Activated naive CD8-positive, alpha-beta T cell (primary cell): Measurements from ENCODE around the gene ANO7.

ENCODE experiments used
- H3K27ac Mint-ChIP-seq: one replicate; pipeline ENCODE4 v1.8.0; 2021; ENCODE audit warnings: mixed read lengths
- H3K27me3 Mint-ChIP-seq: one replicate; pipeline ENCODE4 v1.8.0; 2021; ENCODE audit warnings: mixed read lengths
- H3K36me3 Mint-ChIP-seq: one replicate; pipeline ENCODE4 v1.8.0; 2021; ENCODE audit warnings: mixed read lengths
- H3K4me1 Mint-ChIP-seq: one replicate; pipeline ENCODE4 v1.8.0; 2021; ENCODE audit warnings: low read depth, mixed read lengths
- H3K4me3 Mint-ChIP-seq: one replicate; pipeline ENCODE4 v1.8.0; 2021; ENCODE audit warnings: mild to moderate bottlenecking, mixed read lengths
- H3K9me3 Mint-ChIP-seq: one replicate; pipeline ENCODE4 v1.8.0; 2021; ENCODE audit warnings: low read depth, mixed read lengths

ANO7 gene

GRCh38 chr2:241232736-241233575, 44.5 kb downstream of the ANO7 start:
- Mint-ChIP-seq H3K4me1 (no peaks in the 10 kb centered on the region), H3K27ac (no peak overlapping the region), H3K4me3 (no peak overlapping the region), H3K27me3 (no peaks in the 10 kb centered on the region), H3K9me3 (no peaks in the 10 kb centered on the region), H3K36me3 (peaks cover 7% of the 10 kb centered on the region)

DNA sequence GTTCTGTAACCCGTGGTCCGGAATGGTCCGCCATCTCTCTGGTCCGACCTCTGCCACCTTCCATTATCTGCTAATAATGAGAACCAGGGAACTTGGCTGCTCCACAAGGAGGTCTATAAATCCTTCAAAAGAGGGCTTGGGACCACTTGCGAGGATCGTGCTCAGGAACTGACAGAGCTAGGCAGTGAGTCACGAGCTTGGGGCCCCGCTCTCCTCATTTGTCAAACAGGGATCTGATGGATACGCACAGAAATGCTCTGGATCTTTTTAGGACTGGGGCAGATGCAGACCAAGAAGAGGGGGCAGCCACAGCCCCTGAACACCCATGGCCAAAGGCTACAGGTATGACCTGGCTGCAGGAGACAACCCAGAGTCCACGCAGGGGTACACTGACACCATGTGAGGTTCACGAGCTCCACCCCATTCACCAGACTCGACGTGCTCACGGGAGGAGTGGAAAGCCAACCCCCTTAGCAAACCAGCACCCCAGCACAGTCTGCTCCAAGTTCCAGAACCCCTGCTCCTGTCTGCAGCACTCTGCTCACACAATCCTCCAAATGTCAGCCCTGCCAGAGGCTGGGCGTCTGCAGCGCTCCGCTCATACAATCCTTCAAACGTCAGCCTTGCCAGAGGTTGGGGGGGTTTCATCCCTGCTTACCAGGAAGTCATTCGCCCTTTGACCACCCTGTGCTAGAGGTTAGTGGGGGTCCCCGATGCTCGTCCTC, 45.8 kb downstream of the ANO7 start:
- Mint-ChIP-seq H3K9me3 (no peaks in the 10 kb centered on the region), H3K27me3 (no peaks in the 10 kb centered on the region), H3K4me3 (no peak overlapping the region), H3K27ac (no peak overlapping the region), H3K4me1 (no peaks in the 10 kb centered on the region), H3K36me3 (peaks cover 5% of the 10 kb centered on the region)

- Mint-ChIP-seq H3K27me3 (no peaks in the 10 kb centered on the region), H3K36me3 (peaks cover 4% of the 10 kb centered on the region), H3K4me3 (no peak overlapping the region), H3K27ac (no peak overlapping the region), H3K4me1 (no peaks in the 10 kb centered on the region), H3K9me3 (no peaks in the 10 kb centered on the region)
Observed at GRCh38 chr2:241234962-241235740, 46.7 kb downstream of the ANO7 start.

DNA sequence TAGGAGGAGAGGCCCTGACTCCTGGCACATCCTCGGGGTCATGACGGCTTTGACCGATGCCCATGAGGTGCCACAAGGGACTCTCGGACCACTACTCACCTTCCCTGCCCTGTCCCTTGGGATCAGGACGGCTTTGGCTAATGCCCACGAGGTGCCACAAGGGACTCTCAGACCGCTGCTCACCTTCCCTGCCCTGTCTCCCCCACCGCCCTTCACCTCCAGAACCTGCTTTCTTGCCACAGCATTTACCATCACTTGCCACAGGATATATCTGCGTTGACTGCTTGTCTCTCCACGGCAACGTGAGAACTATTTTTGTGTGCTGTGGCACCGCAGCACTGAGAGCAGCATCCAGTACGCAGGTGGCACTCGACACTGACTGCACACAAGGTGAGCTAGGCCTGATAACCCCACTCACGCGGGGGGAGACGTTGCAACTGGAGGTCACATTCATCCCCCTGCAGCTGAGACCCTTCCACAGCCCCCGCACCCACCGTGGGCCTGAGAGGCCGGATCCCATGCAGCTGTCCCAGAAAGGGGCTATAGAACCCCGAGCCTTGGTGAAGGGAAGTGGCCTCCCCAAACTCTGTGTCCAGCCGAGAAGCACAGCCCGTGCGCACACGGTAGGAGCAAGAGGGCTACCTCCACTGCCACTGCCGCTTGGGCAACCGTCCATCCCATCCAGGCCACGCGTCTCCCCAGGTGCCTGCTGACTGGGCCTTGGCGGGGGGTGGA, 47.5 kb downstream of the ANO7 start:
- Mint-ChIP-seq H3K9me3 (no peaks in the 10 kb centered on the region), H3K4me1 (no peaks in the 10 kb centered on the region), H3K36me3 (peaks cover 4% of the 10 kb centered on the region), H3K27ac (no peak overlapping the region), H3K4me3 (no peak overlapping the region), H3K27me3 (no peaks in the 10 kb centered on the region)

- Mint-ChIP-seq H3K4me1 (no peaks in the 10 kb centered on the region), H3K4me3 (no peak overlapping the region), H3K27me3 (no peaks in the 10 kb centered on the region), H3K36me3 (peaks cover 4% of the 10 kb centered on the region), H3K27ac (no peak overlapping the region), H3K9me3 (no peaks in the 10 kb centered on the region)
Observed at GRCh38 chr2:241237047-241237446, 48.6 kb downstream of the ANO7 start.

DNA sequence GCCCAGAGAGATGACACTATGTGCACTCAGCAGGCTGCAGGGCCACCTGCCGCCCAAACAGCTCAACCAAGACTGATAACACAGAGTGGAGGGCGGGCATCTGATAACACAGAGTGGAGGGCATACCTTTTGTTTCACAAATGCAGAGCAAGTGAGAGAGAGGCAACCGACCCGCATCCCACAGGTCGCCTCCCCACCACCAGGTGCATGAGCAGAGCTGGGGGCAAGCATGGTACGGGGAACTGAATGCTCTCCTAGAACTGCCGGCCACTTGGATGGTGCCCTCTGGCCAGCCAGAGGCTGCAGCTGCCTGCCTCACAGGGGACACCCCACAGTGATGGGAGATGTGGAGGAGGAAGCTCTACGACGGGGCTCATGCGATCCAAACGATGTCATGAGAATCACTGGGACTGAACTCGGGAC, 49.5 kb downstream of the ANO7 start:
- no peaks in the 10 kb centered on the region for H3K4me1 Mint-ChIP-seq
- H3K4me3 Mint-ChIP-seq, result no peak overlapping the region
- H3K27me3 Mint-ChIP-seq, result no peaks in the 10 kb centered on the region
- peaks cover 4% of the 10 kb centered on the region for H3K36me3 Mint-ChIP-seq
- no peaks in the 10 kb centered on the region for H3K9me3 Mint-ChIP-seq
- H3K27ac Mint-ChIP-seq, result no peak overlapping the region

GRCh38 chr2:241238693-241239198, 50.3 kb downstream of the ANO7 start:
- H3K4me3 Mint-ChIP-seq, result no peak overlapping the region
- no peaks in the 10 kb centered on the region for H3K9me3 Mint-ChIP-seq
- H3K27me3 Mint-ChIP-seq, result no peaks in the 10 kb centered on the region
- H3K4me1 Mint-ChIP-seq, result no peaks in the 10 kb centered on the region
- peaks cover 6% of the 10 kb centered on the region for H3K36me3 Mint-ChIP-seq
- no peak overlapping the region for H3K27ac Mint-ChIP-seq

DNA sequence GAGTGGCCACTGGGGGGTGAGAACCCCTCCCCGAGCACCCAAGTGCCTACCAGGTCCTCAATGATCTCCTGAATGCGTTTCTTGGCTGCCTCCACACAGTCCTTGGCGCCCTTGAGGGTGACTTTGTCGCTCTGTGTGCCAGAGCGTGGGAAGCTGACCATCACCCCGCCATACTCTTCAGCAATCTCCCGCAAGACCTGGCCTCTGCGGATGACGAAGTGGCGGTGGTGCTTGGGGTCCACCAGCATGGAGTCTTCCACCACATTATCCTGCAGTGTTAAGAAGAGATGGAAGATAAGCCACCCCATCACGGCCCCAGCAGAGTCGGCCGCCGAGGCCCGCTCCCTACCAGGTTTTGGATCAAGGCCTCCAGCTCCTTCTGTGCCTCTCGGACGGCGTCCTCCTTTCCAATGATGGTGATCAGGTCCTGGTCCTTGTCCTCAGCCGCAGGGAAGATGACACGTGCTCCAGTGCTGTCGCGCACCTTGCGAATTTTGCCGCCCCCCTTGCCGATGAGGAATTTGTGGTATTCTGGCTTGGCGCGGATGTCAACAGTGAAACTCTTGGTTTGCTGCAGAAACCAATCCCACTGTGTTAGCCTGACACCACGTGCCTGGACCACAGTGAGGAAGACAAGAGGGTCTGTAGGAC, 51.2 kb downstream of the ANO7 start:
- no peaks in the 10 kb centered on the region for H3K9me3 Mint-ChIP-seq
- H3K27me3 Mint-ChIP-seq, result no peaks in the 10 kb centered on the region
- H3K4me1 Mint-ChIP-seq, result no peaks in the 10 kb centered on the region
- H3K4me3 Mint-ChIP-seq, result no peak overlapping the region
- no peak overlapping the region for H3K27ac Mint-ChIP-seq
- H3K36me3 Mint-ChIP-seq, result peaks cover 13% of the 10 kb centered on the region

GRCh38 chr2:241240320-241241004, 52.0 kb downstream of the ANO7 start:
- H3K4me3 Mint-ChIP-seq, result no peak overlapping the region
- no peaks in the 10 kb centered on the region for H3K9me3 Mint-ChIP-seq
- peaks cover 13% of the 10 kb centered on the region for H3K36me3 Mint-ChIP-seq
- H3K4me1 Mint-ChIP-seq, result no peaks in the 10 kb centered on the region
- no peak overlapping the region for H3K27ac Mint-ChIP-seq
- H3K27me3 Mint-ChIP-seq, result no peaks in the 10 kb centered on the region

GRCh38 chr2:241241669-241242068, 53.2 kb downstream of the ANO7 start:
- H3K9me3 Mint-ChIP-seq, result no peaks in the 10 kb centered on the region
- no peak overlapping the region for H3K27ac Mint-ChIP-seq
- H3K36me3 Mint-ChIP-seq, result peaks cover 13% of the 10 kb centered on the region
- H3K4me3 Mint-ChIP-seq, result no peak overlapping the region
- H3K4me1 Mint-ChIP-seq, result no peaks in the 10 kb centered on the region
- no peaks in the 10 kb centered on the region for H3K27me3 Mint-ChIP-seq

- no peaks in the 10 kb centered on the region for H3K4me1 Mint-ChIP-seq
- H3K27me3 Mint-ChIP-seq, result no peaks in the 10 kb centered on the region
- peaks cover 13% of the 10 kb centered on the region for H3K36me3 Mint-ChIP-seq
- H3K27ac Mint-ChIP-seq, result no peak overlapping the region
- H3K4me3 Mint-ChIP-seq, result no peak overlapping the region
- H3K9me3 Mint-ChIP-seq, result no peaks in the 10 kb centered on the region
Observed at GRCh38 chr2:241242306-241242705, 53.8 kb downstream of the ANO7 start.

- H3K4me1 Mint-ChIP-seq, result no peaks in the 10 kb centered on the region
- peaks cover 10% of the 10 kb centered on the region for H3K36me3 Mint-ChIP-seq
- no peak overlapping the region for H3K4me3 Mint-ChIP-seq
- H3K9me3 Mint-ChIP-seq, result no peaks in the 10 kb centered on the region
- H3K27ac Mint-ChIP-seq, result no peak overlapping the region
- H3K27me3 Mint-ChIP-seq, result no peaks in the 10 kb centered on the region
Observed at GRCh38 chr2:241244368-241244767, 55.9 kb downstream of the ANO7 start.

DNA sequence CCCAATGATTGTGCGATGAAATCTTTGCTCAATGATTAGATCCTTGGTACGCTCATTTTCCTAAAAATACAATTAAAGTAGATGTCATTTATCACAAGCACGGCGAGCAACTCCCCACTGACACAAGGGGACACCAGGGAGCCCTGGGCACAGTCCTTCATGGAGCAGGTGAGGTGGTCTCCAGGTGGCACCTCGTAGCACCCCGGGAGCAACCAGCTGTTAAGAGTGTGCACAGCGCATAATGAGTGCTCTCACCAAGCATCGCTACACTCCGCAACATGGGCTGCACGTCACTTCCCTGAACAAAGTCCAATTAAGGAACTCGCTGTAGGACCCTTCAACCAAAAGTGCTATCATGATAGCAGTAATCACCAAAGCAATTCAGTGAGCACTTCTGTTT, 59.8 kb downstream of the ANO7 start:
- H3K27me3 Mint-ChIP-seq, result no peaks in the 10 kb centered on the region
- no peak overlapping the region for H3K4me3 Mint-ChIP-seq
- no peaks in the 10 kb centered on the region for H3K9me3 Mint-ChIP-seq
- H3K4me1 Mint-ChIP-seq, result no peaks in the 10 kb centered on the region
- H3K36me3 Mint-ChIP-seq, result peaks cover 13% of the 10 kb centered on the region
- H3K27ac Mint-ChIP-seq, result no peak overlapping the region
